SU-DHL-6 (cell line): ENCODE results near the gene SPOCK1.

ENCODE experiments used
- H2AFZ ChIP-seq: fragments of 200-600 bp; sonication (generic); 2 replicates; pipeline ENCODE4 v1.6.1; 2014; ENCODE audit warnings: low read depth, mild to moderate bottlenecking, moderate library complexity, mixed read lengths, antibody characterized with exemption, low read length; ENCODE audit not compliant: severe bottlenecking
- H3F3A ChIP-seq: fragments of 200-600 bp; shearing (Covaris generic); 2 replicates; pipeline ENCODE4 v1.6.0; 2016; ENCODE audit warnings: antibody characterized with exemption, mild to moderate bottlenecking; ENCODE audit not compliant: insufficient read depth
- H3K27ac ChIP-seq: fragments of 200-600 bp; sonication (generic); 2 replicates; pipeline ENCODE4 v1.5.1; 2016; ENCODE audit warnings: low read depth, mild to moderate bottlenecking, low read length, moderate library complexity, mixed read lengths
- H3K27me3 ChIP-seq: fragments of 200-600 bp; sonication (generic), shearing (Covaris generic); 2 replicates; pipeline ENCODE4 v1.6.0; 2014; ENCODE audit warnings: mild to moderate bottlenecking, low read length
- H3K36me3 ChIP-seq: fragments of 200-600 bp; sonication (generic); 2 replicates; pipeline ENCODE4 v1.6.1; 2014; ENCODE audit warnings: mild to moderate bottlenecking, low read length, mixed read lengths
- H3K4me2 ChIP-seq: fragments of 300-600, 200-600 bp; shearing (Covaris generic), sonication (generic); 2 replicates; pipeline ENCODE4 v1.6.0; 2014; ENCODE audit warnings: low read length, low read depth, mild to moderate bottlenecking; ENCODE audit not compliant: poor library complexity, severe bottlenecking
- H3K4me3 ChIP-seq: fragments of 200-600 bp; sonication (generic); 2 replicates; pipeline ENCODE4 v1.5.1; 2014; ENCODE audit warnings: antibody characterized with exemption, low read length, mild to moderate bottlenecking, mixed read lengths; ENCODE audit not compliant: insufficient read depth, poor library complexity, severe bottlenecking
- H3K79me2 ChIP-seq: fragments of 200-600 bp; sonication (generic); 2 replicates; pipeline ENCODE4 v1.6.1; 2014; ENCODE audit warnings: mild to moderate bottlenecking, low read length, moderate library complexity; ENCODE audit not compliant: insufficient read depth
- H3K9ac ChIP-seq: fragments of 200-600 bp; sonication (generic); 2 replicates; pipeline ENCODE4 v1.7.0; 2014; ENCODE audit warnings: mild to moderate bottlenecking, low read length
- H3K9me2 ChIP-seq: fragments of 200-600 bp; sonication (generic); replicated peaks from 2 replicates; pipeline ENCODE4 v1.6.1; 2014; ENCODE audit warnings: low read length; ENCODE audit not compliant: insufficient read depth
- H3K9me3 ChIP-seq: fragments of 200-600 bp; sonication (generic); 2 replicates; pipeline ENCODE4 v1.6.1; 2014; ENCODE audit warnings: low read length, mixed read lengths; ENCODE audit not compliant: insufficient read depth
- H4K20me1 ChIP-seq: fragments of 200-600 bp; sonication (generic); 2 replicates; pipeline ENCODE4 v1.6.1; 2014; ENCODE audit warnings: low read depth, mild to moderate bottlenecking, antibody characterized with exemption, low read length, moderate library complexity, mixed read lengths
- CTCF ChIP-seq: fragments of 200-600 bp; sonication (generic); IDR thresholded peaks from one replicate; pipeline ENCODE4 v1.5.1; 2017; ENCODE audit warnings: antibody characterized with exemption, mild to moderate bottlenecking, low read length, moderate library complexity; ENCODE audit not compliant: insufficient read depth, poor library complexity, severe bottlenecking
- EZH2phosphoT487 ChIP-seq: fragments of 200-600 bp; sonication (generic), shearing (Covaris generic); conservative IDR thresholded peaks from 2 replicates; pipeline ENCODE4 v1.6.1; 2018; ENCODE audit warnings: mild to moderate bottlenecking, antibody characterized with exemption, low read length, moderate library complexity, mixed read lengths

Gene SPOCK1

DNA sequence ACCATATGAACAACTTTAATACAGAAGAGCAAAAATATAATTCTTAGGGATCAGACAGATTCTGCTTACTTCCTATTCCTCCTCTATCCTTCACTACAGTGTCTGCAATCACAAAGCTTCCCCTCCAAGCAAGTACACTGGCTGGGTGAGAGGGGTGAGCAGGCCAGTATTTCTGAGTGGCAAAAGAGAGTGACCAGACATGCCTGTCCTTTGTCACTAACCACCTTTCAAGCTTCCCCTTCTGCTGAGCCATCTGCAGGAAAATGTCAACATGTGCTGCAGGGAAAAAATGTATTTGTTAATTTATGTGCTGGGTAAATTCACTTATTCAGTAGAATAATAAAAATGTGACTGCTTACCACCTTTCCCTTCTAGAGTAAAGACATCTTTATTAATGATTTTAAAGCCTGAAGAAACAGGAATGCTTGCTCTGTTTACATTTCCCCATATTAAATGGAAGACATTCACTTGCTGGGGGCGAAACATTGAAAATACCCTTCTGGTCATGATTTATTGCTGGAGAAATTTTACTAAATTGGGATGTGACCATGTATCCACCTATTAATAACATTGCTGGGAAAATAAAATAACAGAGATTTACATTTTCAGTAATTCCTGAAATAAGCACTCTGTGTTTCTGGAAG, 84.9 kb downstream of the SPOCK1 start:
- H3F3A ChIP-seq: no peaks in the 10 kb centered on the region
- H2AFZ ChIP-seq: no peak overlapping the region
- H3K9me2 ChIP-seq: no peaks in the 10 kb centered on the region
- no peak overlapping the region for H3K9ac ChIP-seq
- H3K36me3 ChIP-seq: no peaks in the 10 kb centered on the region
- no peaks in the 10 kb centered on the region for H3K27me3 ChIP-seq
- H3K27ac ChIP-seq: no peak overlapping the region
- TF ChIP-seq EZH2phosphoT487: no peak
- no peak for TF ChIP-seq CTCF
- H3K4me2 ChIP-seq: no peak overlapping the region
- H4K20me1 ChIP-seq: no peaks in the 10 kb centered on the region
- no peak overlapping the region for H3K4me3 ChIP-seq
- no peaks in the 10 kb centered on the region for H3K79me2 ChIP-seq
- H3K9me3 ChIP-seq: no peaks in the 10 kb centered on the region

DNA sequence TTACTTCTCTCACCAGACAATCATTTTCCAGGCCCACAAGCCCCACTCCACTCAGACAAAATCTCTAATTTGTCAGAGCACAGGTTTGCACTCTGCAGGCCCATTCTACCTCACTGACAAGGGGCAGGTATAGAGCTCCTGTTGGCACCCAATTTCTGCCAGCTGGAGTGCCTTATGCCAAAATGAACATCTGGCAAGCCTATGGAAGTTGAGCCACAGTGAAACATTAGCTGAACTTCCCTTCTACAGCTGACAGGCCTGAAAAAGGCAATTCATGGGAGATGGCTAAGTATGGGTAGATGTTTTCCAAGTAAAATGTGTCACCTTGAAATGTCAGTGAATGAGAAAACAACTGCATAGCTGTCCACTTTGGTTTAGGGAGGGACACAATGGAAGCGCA, 87.0 kb downstream of the SPOCK1 start:
- Histone ChIP-seq H3K4me2 (no peak overlapping the region), H3K9me3 (no peaks in the 10 kb centered on the region), H3K4me3 (no peak overlapping the region), H2AFZ (no peak overlapping the region), H3K9ac (no peak overlapping the region), H3K79me2 (no peaks in the 10 kb centered on the region), H3F3A (no peaks in the 10 kb centered on the region), H3K9me2 (no peaks in the 10 kb centered on the region), H3K27ac (no peak overlapping the region), H3K27me3 (no peaks in the 10 kb centered on the region), H3K36me3 (no peaks in the 10 kb centered on the region), H4K20me1 (no peaks in the 10 kb centered on the region)
- no peak for TF ChIP-seq EZH2phosphoT487
- no peak for TF ChIP-seq CTCF

DNA sequence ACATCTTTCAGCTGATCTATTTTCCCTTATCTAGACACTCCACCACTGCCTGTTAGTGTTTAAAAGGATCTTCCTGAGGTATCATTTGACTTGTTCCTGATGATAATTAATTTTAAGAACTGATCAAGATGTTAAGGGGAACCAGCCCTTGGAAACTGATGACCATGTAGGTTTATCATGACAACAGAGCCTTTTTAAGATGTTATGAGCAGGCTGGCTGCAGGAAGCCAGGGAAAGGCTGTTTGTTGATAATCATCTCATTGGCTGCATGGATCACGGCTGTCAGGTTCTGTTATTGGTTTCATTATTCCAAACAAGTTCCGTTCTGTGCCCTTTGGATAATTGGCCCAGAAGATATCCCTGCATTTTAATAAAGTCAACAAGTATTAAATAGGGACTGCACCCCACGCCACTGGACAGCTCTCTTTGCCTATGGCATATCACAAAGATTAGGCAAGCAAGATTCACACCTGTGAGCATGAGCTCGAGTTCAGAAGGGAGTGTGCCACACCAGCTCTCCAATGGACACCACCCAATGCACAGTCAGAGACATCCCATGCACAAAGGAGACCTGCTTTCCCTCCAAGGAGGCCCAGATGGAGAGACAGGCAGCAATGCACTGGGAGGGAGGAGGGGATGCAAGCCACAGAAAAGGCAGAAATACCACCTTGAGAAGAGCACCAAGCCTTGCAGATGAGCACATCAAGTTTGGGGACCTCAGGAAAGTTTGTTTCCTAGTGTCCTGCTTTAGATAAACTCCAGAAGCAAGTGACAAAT, 88.7 kb downstream of the SPOCK1 start:
- Histone ChIP-seq H3K9me3 (no peaks in the 10 kb centered on the region), H3K36me3 (no peaks in the 10 kb centered on the region), H2AFZ (no peak overlapping the region), H3K4me2 (no peak overlapping the region), H3K9ac (no peak overlapping the region), H3K9me2 (no peaks in the 10 kb centered on the region), H3F3A (no peaks in the 10 kb centered on the region), H3K79me2 (no peaks in the 10 kb centered on the region), H3K27ac (no peak overlapping the region), H4K20me1 (no peaks in the 10 kb centered on the region), H3K4me3 (no peak overlapping the region), H3K27me3 (no peaks in the 10 kb centered on the region)
- no peak for TF ChIP-seq CTCF
- no peak for TF ChIP-seq EZH2phosphoT487
